ENCODE data around the gene C17orf78. TPM values are rescaled to one million over a fixed set of nuclear protein-coding genes. Genes with fewer than 3 reads are reported as not detected.
"Not testable (repeated sequence)": the region's sequence is repeated elsewhere in the genome, so short reads cannot be mapped to it uniquely, and the experiment has no call there.

Gene C17orf78
- polyA plus RNA-seq, 1 experiment = not detected

DNA sequence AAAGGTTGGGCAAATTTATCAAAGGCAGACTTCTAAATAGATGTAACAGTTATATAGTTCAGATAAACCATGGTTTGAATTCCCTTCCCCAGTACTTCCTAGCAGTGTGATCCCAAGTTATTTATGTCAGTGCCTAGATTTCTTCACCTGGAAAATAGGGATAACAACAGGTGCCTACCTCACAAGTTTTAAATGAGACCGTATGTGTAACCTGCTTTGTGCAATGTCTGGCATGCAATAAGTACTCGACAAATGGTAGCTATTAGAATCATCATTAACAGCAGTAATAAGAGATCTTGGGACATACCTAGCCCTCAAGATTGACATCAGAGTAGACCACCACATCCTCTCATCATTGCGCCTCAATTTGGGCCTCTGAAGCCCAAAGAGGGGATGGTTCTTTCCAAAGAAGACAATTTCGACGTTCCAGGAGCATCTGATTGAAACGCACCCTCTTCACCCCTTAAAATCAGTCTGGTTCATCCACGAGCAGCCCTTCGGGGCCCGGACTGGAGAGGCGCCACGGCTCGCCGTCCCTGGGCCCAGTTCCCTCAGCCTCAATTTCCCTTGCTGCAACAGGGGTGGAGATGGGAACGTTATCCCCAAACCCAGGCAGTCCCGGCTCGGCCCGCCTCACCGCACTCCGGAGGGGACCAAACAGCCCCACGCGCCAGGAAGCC is 30.3 kb downstream of the C17orf78 start:
- Histone ChIP-seq H3K27me3 (ENCODE audit: control insufficient read depth, insufficient read depth, low read length) (no peaks in the 10 kb centered on the region), H3K4me3 (ENCODE audit: low read depth, low read length) (peak overlapping the region; percentile 87), H3K27ac (ENCODE audit: low read depth, low read length) (peak overlapping the region; percentile 11), H3K9me3 (ENCODE audit: control insufficient read depth, insufficient read depth, low read length) (no peaks in the 10 kb centered on the region)
- no peak for DNase-seq (ENCODE audit: low read depth, low spot score)
- POLR2A ChIA-PET = interaction anchor here (0.8 to 1.2 kb wide), 2 partner anchors 14 to 82 kb away, joined by 3 to 4 read pairs; no protein-coding TSS in a partner anchor
- CTCF ChIA-PET = interaction anchor here (0.6 to 2.9 kb wide), 2 partner anchors 33 to 81 kb away, joined by 4 to 12 read pairs; no protein-coding TSS in a partner anchor
- TF ChIP-seq, protein P1, sequence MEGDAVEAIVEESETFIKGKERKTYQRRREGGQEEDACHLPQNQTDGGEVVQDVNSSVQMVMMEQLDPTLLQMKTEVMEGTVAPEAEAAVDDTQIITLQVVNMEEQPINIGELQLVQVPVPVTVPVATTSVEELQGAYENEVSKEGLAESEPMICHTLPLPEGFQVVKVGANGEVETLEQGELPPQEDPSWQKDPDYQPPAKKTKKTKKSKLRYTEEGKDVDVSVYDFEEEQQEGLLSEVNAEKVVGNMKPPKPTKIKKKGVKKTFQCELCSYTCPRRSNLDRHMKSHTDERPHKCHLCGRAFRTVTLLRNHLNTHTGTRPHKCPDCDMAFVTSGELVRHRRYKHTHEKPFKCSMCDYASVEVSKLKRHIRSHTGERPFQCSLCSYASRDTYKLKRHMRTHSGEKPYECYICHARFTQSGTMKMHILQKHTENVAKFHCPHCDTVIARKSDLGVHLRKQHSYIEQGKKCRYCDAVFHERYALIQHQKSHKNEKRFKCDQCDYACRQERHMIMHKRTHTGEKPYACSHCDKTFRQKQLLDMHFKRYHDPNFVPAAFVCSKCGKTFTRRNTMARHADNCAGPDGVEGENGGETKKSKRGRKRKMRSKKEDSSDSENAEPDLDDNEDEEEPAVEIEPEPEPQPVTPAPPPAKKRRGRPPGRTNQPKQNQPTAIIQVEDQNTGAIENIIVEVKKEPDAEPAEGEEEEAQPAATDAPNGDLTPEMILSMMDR (IDR thresholded peaks at IDR 0.05; ENCODE audit: low read depth, low read length) = no peak

DNA sequence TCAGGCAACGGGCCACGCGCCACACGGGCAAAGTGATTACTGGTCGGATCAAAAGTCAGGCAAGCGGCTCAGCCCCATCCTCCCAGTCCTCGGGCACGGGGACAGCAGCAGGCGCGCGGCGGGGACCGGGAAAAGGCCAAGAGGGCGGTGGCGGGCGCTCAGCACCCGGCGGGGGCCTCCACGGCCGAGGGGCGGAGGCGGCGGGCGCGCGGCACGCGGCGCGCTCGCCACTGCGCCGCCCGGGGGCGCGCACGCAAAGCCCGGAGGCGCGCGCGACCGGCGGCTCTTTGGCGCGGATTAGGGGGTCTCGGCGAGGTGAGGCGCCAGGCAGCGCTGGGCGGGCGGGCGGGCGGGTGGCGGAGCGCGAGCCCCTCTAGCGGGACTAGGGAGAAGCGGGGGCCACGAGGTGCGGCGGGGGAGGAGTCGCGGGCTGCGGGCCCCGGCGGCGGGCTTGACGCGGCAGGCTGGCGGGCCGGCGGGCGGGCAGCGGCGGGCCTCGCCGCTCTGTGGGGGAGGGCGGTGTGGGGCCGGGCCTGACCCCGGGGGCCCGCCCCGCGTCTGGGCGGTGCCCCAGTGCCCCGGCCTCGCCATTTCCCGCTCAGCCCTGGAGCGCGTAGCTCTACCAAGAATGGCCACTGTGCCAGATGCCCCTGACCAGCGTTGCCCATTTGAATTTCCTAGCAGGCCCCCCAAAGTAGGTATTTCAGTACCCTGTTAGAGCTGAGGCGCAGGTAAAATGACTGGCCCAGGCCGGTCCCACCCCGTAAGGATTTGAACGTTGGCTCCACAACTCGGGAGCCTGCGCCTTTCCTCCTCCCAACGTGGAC is 31.1 kb downstream of the C17orf78 start, which contains the start of the genes ACACA and TADA2A:
Gene ACACA, minus strand, starts transcription at position 202 of the 827 bp plus-strand sequence. CDS start 537 bp downstream, outside the sequence.
Gene TADA2A, plus strand, starts transcription at position 252 of the 827 bp plus-strand sequence. CDS start 4,480 bp downstream, outside the sequence.
- CTCF ChIA-PET = interaction anchor here (0.6 to 2.9 kb wide), 3 partner anchors 9 to 782 kb away, joined by 3 to 12 read pairs (median 3); no protein-coding TSS in a partner anchor
- POLR2A ChIA-PET = interaction anchor here (0.6 to 1.2 kb wide), 5 partner anchors 14 to 300 kb away, joined by 3 to 6 read pairs (median 4); no protein-coding TSS in a partner anchor
- no peaks in the 10 kb centered on the region; the same call in 1 of the 2 replicates for H3K9me3 ChIP-seq (ENCODE audit: control insufficient read depth, insufficient read depth, low read length)
- TF ChIP-seq, protein P1 (IDR thresholded peaks at IDR 0.05; ENCODE audit: low read depth, low read length) = no peak
- no peaks in the 10 kb centered on the region for H3K27me3 ChIP-seq (ENCODE audit: control insufficient read depth, insufficient read depth, low read length)
- peak within 1 kb of the TSS; percentile 87 for H3K4me3 ChIP-seq (ENCODE audit: low read depth, low read length)
- peak within 1 kb of the TSS; percentile 59 for H3K27ac ChIP-seq (ENCODE audit: low read depth, low read length)
- no peak for DNase-seq (ENCODE audit: low read depth, low spot score)

DNA sequence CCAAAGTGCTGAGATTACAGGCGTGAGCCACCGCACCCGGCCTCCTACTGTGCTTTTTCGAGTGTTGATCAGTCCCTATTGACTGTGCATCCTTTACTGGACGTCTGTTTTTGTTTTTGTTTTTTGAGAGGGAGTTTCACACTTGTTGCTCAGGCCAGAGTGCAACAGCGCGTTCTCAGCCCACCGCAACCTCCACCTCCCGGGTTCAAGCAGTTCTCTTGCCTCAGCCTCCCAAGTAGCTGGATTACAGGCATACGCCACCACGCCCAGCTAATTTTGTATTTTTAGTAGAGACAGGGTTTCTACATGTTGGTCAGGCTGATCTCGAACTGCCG is 32.3 kb downstream of the C17orf78 start:
- H3K27ac ChIP-seq (ENCODE audit: low read depth, low read length); DNase-seq (ENCODE audit: low read depth, low spot score); H3K4me3 ChIP-seq (ENCODE audit: low read depth, low read length); H3K9me3 ChIP-seq (ENCODE audit: control insufficient read depth, insufficient read depth, low read length); H3K27me3 ChIP-seq (ENCODE audit: control insufficient read depth, insufficient read depth, low read length); POLR2A ChIA-PET: not testable (repeated sequence)
- CTCF ChIA-PET = interaction anchor here (0.6 to 1.2 kb wide), 3 partner anchors 11 to 17 kb away, joined by 3 to 4 read pairs (median 3); no protein-coding TSS in a partner anchor

DNA sequence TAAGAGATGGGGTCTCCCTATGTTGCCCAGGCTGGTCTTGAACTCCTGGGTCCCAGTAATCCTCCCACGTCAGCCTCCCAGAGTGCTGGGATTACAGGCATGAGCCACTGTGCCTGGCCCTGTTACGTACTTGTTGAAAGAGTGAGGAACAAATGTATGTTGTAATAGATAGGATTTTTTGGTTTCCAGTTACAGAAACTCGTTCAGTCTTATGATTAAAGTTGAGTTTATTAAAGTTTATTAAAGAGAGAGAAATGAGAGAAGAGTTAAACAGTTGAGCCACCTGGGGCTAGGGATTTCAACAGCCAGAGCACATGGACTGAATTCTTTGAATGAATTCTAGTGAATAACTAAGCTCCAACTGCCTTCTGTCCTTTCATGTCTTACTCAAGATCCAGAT is 34.6 kb downstream of the C17orf78 start:
- no peak for DNase-seq (ENCODE audit: low read depth, low spot score)
- Histone ChIP-seq H3K9me3 (ENCODE audit: control insufficient read depth, insufficient read depth, low read length) (no peaks in the 10 kb centered on the region; the same call in 1 of the 2 replicates), H3K27me3 (ENCODE audit: control insufficient read depth, insufficient read depth, low read length) (no peaks in the 10 kb centered on the region), H3K4me3 (ENCODE audit: low read depth, low read length) (no peak overlapping the region), H3K27ac (ENCODE audit: low read depth, low read length) (peak overlapping the region; percentile 21)
- CTCF ChIA-PET = interaction anchor here (1.1 to 1.2 kb wide), 2 partner anchors 28 to 37 kb away, joined by 4 read pairs; no protein-coding TSS in a partner anchor
- TF ChIP-seq, protein P1 (IDR thresholded peaks at IDR 0.05; ENCODE audit: low read depth, low read length) = no peak
- POLR2A ChIA-PET = interaction anchor here (0.7 kb wide), 1 partner anchor 10 kb away, joined by 3 read pairs; no protein-coding TSS in a partner anchor

DNA sequence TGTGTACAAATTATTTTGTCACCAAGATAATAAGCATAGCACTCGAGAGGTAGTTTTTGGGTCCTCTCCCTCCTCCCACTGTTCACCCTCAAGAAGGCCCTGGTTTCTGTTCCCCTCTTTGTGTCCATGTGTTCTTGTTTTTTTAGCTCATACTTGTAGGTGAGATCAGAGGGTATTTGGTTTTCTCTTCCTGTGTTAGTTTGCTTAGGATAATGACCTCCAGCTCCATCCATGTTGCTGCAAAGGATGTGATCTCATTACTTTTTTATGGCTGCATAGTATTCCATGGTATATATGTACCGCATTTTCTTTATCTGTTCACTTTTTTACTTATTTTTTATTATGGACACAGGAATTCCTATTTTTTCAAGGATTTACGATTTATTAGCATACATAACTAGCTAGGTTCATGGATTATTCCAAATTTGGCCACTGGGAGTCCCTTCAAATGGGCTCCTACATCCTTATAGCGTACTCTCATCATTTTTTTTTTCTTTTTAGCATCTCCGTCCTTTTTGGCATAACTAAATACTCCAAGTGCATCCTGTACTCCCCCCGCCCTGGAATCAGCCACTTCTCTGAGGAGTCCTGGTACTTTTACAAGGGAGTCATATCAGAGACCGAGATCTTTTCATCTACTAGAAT is 38.2 kb downstream of the C17orf78 start:
- TF ChIP-seq, protein P1 (IDR thresholded peaks at IDR 0.05; ENCODE audit: low read depth, low read length) = peak; percentile 42
- ChIA-PET POLR2A (no interaction called here), CTCF (interaction anchor here (0.6 to 1.0 kb wide), 6 partner anchors 9 to 1273 kb away, joined by 3 to 5 read pairs (median 4); no protein-coding TSS in a partner anchor)
- Histone ChIP-seq H3K27ac (ENCODE audit: low read depth, low read length) (no peak overlapping the region), H3K27me3 (ENCODE audit: control insufficient read depth, insufficient read depth, low read length) (no peaks in the 10 kb centered on the region), H3K4me3 (ENCODE audit: low read depth, low read length) (no peak overlapping the region), H3K9me3 (ENCODE audit: control insufficient read depth, insufficient read depth, low read length) (no peaks in the 10 kb centered on the region; the same call in 1 of the 2 replicates)
- no peak for DNase-seq (ENCODE audit: low read depth, low spot score)
